HG03135 (cell line): ENCODE data around the gene FCER2.

Experiments
- ATAC-seq: cut with Tn5 transposase; IDR thresholded peaks from one replicate; pipeline ENCODE4 v1.9.1; 2021; ENCODE audit warnings: mild to moderate bottlenecking, moderate library complexity; ENCODE audit not compliant: unreplicated experiment

Gene FCER2

GRCh38 chr19:7679771-7680605, 21.9 kb downstream of the FCER2 start:
- ATAC-seq = no peak

- ATAC-seq = no peak
Measured at GRCh38 chr19:7678971-7679751, 22.8 kb downstream of the FCER2 start.

- ATAC-seq = no peak
Measured at GRCh38 chr19:7677669-7678311, 24.1 kb downstream of the FCER2 start.

- no peak for ATAC-seq
Measured at GRCh38 chr19:7676854-7677253, 25.1 kb downstream of the FCER2 start, which contains the start of gene MCEMP1. MCEMP1 (plus strand) TSS chr19:7677090; CDS start chr19:7677121, 31 bp downstream.

GRCh38 chr19:7676376-7676775, 25.6 kb downstream of the FCER2 start:
- ATAC-seq = no peak

- ATAC-seq = no peak
Measured at GRCh38 chr19:7674010-7675005, 27.6 kb downstream of the FCER2 start.

- no peak for ATAC-seq
Measured at GRCh38 chr19:7672522-7672921, 29.4 kb downstream of the FCER2 start.

- no peak for ATAC-seq
Measured at GRCh38 chr19:7670790-7671189, 31.1 kb downstream of the FCER2 start.

- no peak for ATAC-seq
Measured at GRCh38 chr19:7670150-7670783, 31.7 kb downstream of the FCER2 start.

- no peak for ATAC-seq
Measured at GRCh38 chr19:7669641-7670040, 32.3 kb downstream of the FCER2 start.

GRCh38 chr19:7668842-7669241, 33.1 kb downstream of the FCER2 start, which contains the start of gene RETN:
RETN (plus strand) TSS chr19:7669049; CDS start chr19:7669327, 278 bp downstream.
- ATAC-seq = no peak

GRCh38 chr19:7665076-7665475, 36.9 kb downstream of the FCER2 start:
- ATAC-seq = no peak

GRCh38 chr19:7663706-7664105, 38.2 kb downstream of the FCER2 start:
- no peak for ATAC-seq

GRCh38 chr19:7662657-7663056, 39.3 kb downstream of the FCER2 start:
- ATAC-seq = no peak

GRCh38 chr19:7661744-7662538, 40.0 kb downstream of the FCER2 start:
- ATAC-seq = no peak

- peak; percentile 80 for ATAC-seq
Measured at GRCh38 chr19:7658219-7658686, 43.7 kb downstream of the FCER2 start.

- ATAC-seq = no peak
Measured at GRCh38 chr19:7657131-7657751, 44.7 kb downstream of the FCER2 start.

GRCh38 chr19:7655581-7655980, 46.4 kb downstream of the FCER2 start:
- no peak for ATAC-seq
